ENCODE measurements around the gene PRKAR2B. TPM values are rescaled to one million over a fixed set of nuclear protein-coding genes. Genes with fewer than 3 reads are reported as not detected.
A peak's percentile ranks its signal among the peaks of the same experiment; 100 is the strongest.

The PRKAR2B gene
- total and polyA plus RNA-seq, 4 donors = 0.88 to 41.8 (median 1.6) TPM

GRCh38 chr7:107149863-107150262 lies 105.4 kb downstream of the PRKAR2B start (continued):
- TF ChIP-seq CTCF (IDR thresholded peaks at IDR 0.05; ENCODE audit: low read depth, low read length, missing input control) = no peak
- no peak for TF ChIP-seq FOXA1 (IDR thresholded peaks at IDR 0.05)
- TF ChIP-seq NR2F2 (IDR thresholded peaks at IDR 0.05) = no peak
- TF ChIP-seq HNF4G (IDR thresholded peaks at IDR 0.05) = no peak
- TF ChIP-seq ATF3 (IDR thresholded peaks at IDR 0.05) = no peak
- no peak for TF ChIP-seq JUND (IDR thresholded peaks at IDR 0.05)

- Histone ChIP-seq H3K4me3 (ENCODE audit: low read depth in 1 of 3, low read length in 3 of 3) (no peak overlapping the region), H3K4me1 (ENCODE audit: control insufficient read depth in 4 of 4, insufficient read depth in 4 of 4, low read length in 3 of 4) (peaks cover 0 to 3% (median under 1%) of the 10 kb centered on the region in 4 donors), H3K9me3 (ENCODE audit: control insufficient read depth in 4 of 4, low read length in 3 of 4) (no peaks in the 10 kb centered on the region), H3K27ac (ENCODE audit: low read depth in 1 of 2, low read length in 2 of 2) (no peak overlapping the region), H3K36me3 (ENCODE audit: control insufficient read depth in 4 of 4, insufficient read depth in 3 of 4, low read depth in 1 of 4, low read length in 3 of 4) (no peaks in the 10 kb centered on the region), H3K27me3 (ENCODE audit: control insufficient read depth in 4 of 4, insufficient read depth in 4 of 4, low read length in 3 of 4) (no peaks in the 10 kb centered on the region), H3K9ac (ENCODE audit: low read depth in 1 of 2, low read length in 2 of 2) (no peak overlapping the region)
- DNase-seq (ENCODE audit: low spot score) = peak; percentile 84
- 25% methylated on average over 4 of the region's 4 CpGs for WGBS
- TF ChIP-seq EGR1 (IDR thresholded peaks at IDR 0.05; ENCODE audit: low read depth in 2 of 2) = no peak
- no peak for TF ChIP-seq ATF3 (IDR thresholded peaks at IDR 0.05)
- TF ChIP-seq SP1 (IDR thresholded peaks at IDR 0.05) = no peak
- no peak for TF ChIP-seq HNF4G (IDR thresholded peaks at IDR 0.05)
- peak; percentile 76 to 81 for TF ChIP-seq RAD21 (IDR thresholded peaks at IDR 0.05)
- no peak for TF ChIP-seq TAF1 (conservative IDR thresholded peaks at IDR 0.05)
- TF ChIP-seq CTCF (IDR thresholded peaks at IDR 0.05; ENCODE audit: low read depth, low read length, missing input control) = peak; percentile 61
Observed at GRCh38 chr7:107150375-107151073, 106.0 kb downstream of the PRKAR2B start.

- DNase-seq (ENCODE audit: low spot score) = no peak
- 88% methylated on average over 7 of the region's 7 CpGs for WGBS
- Histone ChIP-seq H3K4me3 (ENCODE audit: low read depth in 1 of 3, low read length in 3 of 3) (no peak overlapping the region), H3K9ac (ENCODE audit: low read depth in 1 of 2, low read length in 2 of 2) (no peak overlapping the region), H3K9me3 (ENCODE audit: control insufficient read depth in 4 of 4, low read length in 3 of 4) (no peaks in the 10 kb centered on the region), H3K27me3 (ENCODE audit: control insufficient read depth in 4 of 4, insufficient read depth in 4 of 4, low read length in 3 of 4) (no peaks in the 10 kb centered on the region), H3K27ac (ENCODE audit: low read depth in 1 of 2, low read length in 2 of 2) (no peak overlapping the region), H3K36me3 (ENCODE audit: control insufficient read depth in 4 of 4, insufficient read depth in 3 of 4, low read depth in 1 of 4, low read length in 3 of 4) (no peaks in the 10 kb centered on the region), H3K4me1 (ENCODE audit: control insufficient read depth in 4 of 4, insufficient read depth in 4 of 4, low read length in 3 of 4) (peaks cover 0 to 3% (median under 1%) of the 10 kb centered on the region in 4 donors)
- no peak for TF ChIP-seq YY1 (IDR thresholded peaks at IDR 0.05)
- no peak for TF ChIP-seq FOXA2 (IDR thresholded peaks at IDR 0.05)
- TF ChIP-seq HNF4G (IDR thresholded peaks at IDR 0.05) = no peak
- no peak for TF ChIP-seq TAF1 (conservative IDR thresholded peaks at IDR 0.05)
- no peak for TF ChIP-seq NR2F2 (IDR thresholded peaks at IDR 0.05)
- TF ChIP-seq EGR1 (IDR thresholded peaks at IDR 0.05; ENCODE audit: low read depth in 2 of 2) = no peak
- no peak for TF ChIP-seq SP1 (IDR thresholded peaks at IDR 0.05)
- TF ChIP-seq JUND (IDR thresholded peaks at IDR 0.05) = no peak
- TF ChIP-seq GABPA (IDR thresholded peaks at IDR 0.05 in 1 of 2, conservative IDR thresholded peaks at IDR 0.05 in 1 of 2) = no peak
- no peak for TF ChIP-seq MAX (IDR thresholded peaks at IDR 0.05)
- TF ChIP-seq ZBTB33 (IDR thresholded peaks at IDR 0.05) = no peak
Observed at GRCh38 chr7:107151538-107151937, 107.0 kb downstream of the PRKAR2B start.
